HG03565 (cell line): ENCODE results near the gene WDFY2.

ENCODE experiments used
- ATAC-seq: cut with Tn5 transposase; IDR thresholded peaks from one replicate; pipeline ENCODE4 v1.9.1; 2021; ENCODE audit warnings: mild to moderate bottlenecking, moderate library complexity; ENCODE audit not compliant: unreplicated experiment

WDFY2 gene

DNA sequence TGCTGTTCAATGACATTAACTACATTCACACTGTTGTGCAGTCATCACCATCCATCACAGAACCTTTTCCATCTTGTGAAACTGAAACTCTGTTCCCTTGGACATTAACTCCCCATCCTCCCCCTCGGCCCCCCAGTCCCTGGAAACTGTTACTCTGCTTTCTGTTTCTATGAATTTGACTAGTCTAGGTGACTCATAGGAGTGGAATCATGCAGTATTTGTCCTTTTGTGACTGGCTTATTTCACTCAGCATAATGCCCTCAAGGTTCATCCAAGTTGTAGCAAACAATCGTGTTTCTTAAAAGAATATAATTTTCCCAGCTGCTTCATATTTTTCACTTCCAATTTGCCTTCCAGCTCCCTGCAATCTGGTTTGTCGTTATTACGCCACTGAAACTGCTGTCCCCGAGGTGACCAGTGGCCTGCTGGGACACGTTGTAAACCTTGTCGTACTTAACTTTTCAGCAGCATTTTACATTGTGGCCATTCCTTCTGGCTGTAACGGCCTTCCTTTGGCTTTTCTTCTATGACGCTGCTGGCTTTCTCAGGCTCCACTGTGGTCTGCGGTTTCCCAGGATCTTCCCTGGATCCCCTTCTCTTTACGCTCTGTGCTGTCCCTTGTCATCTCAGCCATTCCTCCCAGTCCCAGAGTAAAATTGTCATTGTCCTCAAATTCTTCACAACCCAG lies 145.7 kb downstream of the WDFY2 start:
- no peak for ATAC-seq

DNA sequence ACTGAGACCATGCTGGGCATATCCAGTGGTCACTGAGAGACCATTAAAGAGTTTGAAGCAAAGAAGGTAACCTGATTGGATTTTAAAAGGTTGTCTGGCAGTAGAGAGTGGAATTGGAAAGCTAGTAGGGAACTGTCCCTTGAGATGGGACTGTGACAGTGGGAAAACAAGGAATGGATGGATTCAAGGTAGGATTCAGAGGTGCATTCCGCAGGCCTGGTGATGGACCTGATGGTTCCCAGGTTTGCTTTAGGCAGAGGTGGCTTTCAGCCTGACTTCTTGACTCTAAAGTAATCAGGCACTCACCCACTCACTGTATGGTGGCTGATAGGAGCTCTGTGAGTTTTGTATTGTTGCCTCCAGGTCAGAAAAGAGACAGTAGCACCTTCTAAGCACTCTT lies 146.7 kb downstream of the WDFY2 start:
- no peak for ATAC-seq

DNA sequence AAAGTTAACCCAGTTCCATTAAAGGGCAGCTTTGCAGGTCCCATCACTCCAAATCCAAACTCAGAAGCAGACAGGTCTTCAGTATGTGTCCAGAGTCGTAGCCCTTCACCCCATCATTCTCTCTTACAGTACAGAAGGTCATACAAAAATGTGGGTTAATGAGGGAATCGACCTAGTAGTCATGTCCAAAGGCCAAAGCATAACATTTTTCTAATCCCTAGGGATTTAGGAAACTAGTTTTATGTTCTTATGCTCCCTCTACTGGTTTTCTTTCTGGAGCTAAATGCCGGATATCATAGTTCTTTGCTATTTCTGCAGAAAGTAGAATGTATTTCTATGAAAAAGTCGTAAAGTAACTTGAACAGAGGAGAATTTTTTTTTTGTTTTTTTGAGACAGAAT lies 147.5 kb downstream of the WDFY2 start:
- ATAC-seq: no peak

DNA sequence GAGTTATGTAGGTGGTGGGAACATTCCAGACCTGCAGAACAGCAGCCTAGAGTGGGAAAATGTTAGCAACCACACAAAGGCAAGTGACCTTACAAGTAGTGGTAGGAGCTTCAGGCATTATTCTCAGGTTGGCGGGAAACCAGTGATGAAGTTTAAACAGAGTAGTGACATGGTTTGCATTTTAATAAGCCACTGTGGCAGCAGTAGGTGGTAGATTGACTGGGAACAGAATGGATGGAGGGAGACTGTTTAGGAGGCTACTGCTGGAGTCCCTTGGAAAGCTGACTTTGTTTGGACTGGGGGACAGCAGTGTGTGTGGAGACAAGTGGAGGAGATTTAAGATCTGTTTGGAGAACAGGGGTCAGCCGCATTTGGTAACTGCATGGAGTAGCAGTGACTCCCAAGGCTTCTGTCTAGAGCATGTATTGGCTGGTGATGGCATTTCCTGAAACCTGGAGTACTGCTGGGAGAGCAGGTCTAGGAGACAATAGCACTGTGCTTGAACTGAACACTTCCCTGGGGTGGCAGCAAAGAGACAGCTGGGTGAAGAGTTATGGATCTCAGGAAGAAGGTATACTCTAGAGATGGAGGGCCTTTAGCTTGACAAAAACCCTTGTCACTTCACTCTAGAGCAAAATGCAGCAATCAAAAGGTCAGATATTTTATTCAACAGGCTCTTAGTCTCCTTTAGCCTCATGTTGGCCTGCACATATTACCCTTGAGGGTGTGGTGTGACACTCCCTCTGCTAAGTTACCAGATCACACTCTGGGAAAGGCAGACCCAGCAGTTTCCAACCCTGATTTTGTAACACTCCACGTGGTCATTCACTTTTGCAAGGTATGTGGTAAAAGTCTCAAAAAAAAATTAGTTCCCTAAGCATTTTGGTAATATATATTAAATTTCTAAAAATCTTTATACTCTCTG lies 149.4 kb downstream of the WDFY2 start:
- ATAC-seq: no peak

DNA sequence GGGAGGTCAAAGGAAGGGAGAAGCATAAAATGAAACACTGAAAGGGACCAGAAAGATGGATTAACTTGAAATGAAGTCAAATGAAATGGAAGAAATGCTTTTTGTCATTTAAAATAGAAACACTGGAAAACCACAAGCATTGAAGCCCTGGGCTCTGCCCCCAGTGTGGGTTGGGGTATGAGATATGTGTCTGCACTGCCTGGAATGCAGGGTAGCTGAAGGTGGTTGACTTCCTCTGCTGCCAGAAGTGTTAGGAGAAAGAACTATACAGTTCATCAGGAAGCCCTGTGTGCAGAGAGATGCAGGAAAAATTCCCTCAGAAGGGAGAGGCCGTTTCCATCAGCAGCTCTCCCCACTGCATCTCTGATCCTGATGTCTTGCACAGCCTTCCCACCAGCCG lies 150.5 kb downstream of the WDFY2 start:
- no peak for ATAC-seq

DNA sequence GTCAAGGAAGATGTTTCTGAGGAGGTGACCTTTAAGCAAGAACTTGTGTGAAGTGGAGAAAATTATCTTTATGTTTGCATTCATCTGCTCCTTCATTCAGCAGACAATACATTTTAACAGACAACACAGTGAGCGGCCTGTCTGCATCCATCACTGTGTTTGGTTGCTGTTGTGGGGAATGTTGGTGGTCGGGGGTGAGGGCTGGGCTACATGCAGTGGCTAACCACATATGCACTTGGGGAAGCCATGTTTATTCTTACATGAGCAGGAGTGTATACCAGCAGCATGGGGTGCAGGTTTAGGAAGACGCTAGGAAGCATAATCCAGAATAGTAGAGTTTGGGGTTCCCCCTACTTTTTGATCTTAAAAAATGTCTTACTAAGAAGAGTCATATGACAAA lies 153.3 kb downstream of the WDFY2 start:
- no peak for ATAC-seq

DNA sequence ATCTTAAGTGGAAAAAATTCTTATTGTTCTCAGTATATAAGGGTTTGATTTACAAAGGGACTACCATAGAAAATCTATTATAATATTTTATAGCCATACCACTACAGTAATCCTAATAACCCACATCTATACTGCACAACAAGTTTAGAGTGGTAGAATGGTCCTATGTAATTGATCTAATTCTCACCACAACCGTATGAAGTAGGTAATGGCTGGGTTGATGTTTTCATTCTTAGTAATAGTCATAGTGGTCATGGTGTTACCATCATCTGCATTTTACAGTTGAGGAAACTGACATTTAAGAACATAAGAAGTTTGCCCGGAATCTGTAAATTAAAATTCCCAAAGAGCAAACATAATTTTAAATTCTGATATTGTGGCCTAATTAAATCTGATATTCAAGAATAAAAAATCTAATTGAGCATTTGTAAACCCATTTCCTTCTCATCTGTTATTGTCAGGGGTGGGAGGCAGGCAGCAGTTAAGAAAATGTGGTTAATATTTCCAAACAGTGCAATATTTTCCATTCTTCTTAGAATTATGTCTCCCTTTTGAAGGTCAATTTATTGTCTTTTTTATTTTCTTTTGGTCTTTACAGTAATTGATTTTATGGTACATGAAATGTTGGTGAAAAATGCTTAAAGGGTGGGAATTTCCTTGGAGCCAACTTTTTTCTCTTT lies 154.1 kb downstream of the WDFY2 start:
- ATAC-seq: no peak

DNA sequence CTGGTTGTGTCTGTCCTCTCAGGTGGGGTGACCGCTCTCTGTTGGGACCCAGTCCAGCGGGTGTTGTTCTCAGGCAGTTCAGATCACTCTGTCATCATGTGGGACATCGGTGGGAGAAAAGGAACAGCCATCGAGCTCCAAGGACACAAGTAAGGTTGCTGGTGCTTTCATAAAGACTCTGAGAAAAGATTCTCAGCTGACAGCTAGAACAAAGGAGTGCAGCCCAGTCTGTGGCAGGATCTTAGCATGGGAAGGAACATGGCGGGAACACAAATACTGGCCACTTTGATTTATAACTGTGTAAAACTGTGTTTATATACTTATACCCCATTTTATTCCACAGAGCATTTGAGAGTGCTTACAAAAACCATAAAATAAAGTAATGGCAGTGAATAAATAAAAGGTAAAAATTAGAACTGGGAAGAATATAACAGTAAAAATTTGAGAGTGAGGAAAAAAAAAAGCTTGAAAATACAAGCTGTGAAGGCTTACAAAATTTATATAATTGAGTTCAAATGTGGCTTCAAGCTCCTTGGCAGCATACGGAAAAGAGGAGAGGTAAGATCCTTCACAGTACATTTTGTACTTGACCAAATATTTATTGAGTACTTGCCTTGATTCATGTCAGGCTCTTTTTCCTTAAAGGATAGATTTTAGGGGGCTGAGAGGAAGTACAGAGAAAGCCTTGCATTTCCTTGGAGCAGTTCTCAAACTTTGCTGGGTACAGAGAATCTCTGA lies 154.9 kb downstream of the WDFY2 start:
- ATAC-seq: no peak

DNA sequence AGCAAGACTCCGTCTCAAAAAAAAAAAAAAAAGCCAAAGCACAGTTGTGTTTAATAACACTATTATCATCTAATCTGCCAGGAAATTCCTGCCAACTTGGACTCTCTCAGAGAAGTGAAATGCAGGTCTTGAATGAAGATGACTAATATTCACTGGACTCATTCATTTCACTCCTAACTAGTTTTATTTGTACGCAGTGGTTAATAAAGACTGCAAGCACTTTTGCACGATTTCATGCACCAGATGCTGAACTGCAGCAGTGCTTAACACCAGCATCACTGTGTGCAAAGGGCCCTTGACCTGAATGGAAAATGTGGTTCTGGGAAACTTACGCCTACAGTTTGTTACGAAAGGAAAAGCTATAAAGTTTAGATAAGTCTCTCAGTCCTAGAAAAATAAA lies 156.4 kb downstream of the WDFY2 start:
- no peak for ATAC-seq

DNA sequence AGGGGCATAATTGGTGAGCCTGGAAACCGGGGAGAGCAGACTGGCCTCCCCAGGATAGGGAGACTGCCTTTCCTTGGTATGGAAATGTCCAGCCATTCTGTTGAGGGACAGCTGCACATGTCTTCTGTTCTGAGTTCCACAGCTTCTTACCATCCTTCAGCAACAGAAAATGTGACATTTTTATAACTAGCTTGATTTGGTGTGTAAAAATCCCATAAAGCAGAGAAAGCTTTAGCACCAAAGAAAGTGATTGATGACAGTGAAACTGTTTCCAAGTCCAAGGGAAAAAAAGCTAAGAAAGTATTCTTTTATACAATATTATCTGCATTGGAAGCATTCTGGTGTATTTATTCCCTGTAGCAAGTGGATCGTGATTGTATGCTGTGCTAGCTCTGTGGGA lies 157.8 kb downstream of the WDFY2 start:
- ATAC-seq: no peak

DNA sequence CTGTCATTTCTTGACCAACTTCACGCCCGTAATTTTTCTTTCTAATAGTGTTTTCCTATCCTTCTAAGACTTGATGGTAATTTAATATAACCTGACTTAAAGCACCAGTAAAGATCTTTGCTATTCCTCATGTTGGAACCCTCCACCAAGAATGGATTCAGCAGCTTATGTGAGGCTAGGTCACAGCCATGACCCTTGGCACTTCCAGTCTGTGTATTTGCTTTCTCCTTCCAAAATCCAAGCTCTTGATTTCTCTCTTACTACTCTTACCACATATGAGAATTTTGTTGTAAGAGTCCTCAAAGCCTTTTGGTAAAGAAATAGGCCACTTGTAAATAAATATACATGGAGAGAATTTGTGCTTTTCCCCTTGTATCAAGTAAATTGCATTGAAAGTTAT lies 158.3 kb downstream of the WDFY2 start:
- ATAC-seq: no peak

DNA sequence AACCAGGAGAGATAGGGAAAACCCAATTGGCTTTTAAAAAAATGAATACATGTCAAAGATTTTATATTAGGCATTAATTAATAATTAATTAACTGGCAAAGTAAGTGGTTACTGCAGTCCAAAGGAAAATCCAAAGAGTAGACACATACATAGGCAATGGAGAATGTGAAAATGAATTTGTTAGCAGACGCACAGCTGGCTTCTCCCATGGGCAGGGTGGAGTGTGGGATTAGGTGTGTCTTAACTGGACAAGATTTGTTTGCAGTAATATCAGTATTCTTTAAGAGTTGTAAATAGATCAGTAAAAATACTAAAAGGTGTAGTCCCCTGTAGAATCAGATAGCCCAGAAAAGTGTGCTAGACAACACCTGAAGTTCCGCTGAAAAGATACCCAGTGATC lies 161.0 kb downstream of the WDFY2 start:
- no peak for ATAC-seq

DNA sequence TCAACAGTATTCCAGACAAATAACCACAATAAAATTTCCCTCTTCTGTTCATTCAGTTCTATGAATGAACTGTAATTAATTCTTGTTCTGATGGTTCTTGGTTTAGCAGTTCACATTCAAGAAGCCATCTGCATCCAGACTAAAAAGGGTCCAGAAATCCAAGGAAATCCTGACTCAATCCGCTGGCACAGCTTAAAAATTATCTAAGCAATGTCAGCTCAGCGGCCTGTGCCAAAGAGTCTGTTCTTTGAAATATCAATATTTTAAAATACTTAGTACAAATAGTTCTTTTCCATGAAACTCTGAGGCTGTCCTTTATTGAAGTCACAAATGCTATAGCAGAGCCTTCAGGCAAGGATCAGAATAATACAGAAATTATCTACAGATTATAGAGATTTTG lies 162.5 kb downstream of the WDFY2 start:
- no peak for ATAC-seq

DNA sequence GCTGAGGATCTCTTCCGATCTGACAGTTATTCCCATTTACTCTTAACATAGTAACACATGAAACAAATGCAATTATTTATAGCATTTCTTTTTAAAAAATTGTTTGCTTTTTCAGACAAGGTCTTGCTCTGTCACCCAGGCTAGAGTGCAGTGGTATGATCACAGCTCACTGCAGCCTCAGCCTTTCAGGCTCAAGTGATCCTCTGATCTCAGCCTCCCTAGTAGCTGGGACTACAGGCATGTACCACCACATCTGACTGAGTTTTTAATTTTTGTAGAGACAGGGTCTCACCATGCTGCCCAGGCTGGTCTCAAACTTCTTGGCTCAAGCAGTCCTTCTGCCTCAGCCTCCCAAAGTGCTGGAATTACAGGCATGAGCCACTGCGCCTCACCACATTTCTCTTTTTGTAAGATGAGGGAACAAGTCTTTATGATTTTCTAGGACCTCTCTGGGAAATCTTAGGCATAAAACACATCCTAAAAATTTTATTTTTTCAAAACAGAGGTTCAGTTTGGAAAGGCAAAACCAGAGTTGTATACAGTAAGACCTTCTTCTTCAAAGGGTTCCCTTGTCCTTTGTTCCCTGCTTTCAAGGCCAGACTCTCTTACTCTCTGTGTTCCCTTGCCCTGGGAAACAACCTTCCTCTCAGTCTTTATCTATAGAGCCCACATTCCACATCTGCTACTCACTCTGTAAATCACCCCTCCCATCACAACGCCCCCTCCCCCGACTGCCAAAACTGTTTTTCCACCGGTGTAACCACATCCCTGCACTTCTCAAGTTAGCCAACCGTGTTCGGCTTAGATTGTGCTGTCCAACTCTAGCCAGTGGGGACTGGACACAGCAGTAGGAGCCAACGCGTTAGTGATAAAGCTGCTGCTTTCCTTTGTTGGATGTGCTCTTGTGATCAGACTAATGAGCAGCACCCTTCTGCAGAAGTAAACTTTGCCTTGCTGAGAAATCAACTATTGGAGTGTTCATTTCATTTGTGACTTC lies 163.5 kb downstream of the WDFY2 start:
- no peak for ATAC-seq

DNA sequence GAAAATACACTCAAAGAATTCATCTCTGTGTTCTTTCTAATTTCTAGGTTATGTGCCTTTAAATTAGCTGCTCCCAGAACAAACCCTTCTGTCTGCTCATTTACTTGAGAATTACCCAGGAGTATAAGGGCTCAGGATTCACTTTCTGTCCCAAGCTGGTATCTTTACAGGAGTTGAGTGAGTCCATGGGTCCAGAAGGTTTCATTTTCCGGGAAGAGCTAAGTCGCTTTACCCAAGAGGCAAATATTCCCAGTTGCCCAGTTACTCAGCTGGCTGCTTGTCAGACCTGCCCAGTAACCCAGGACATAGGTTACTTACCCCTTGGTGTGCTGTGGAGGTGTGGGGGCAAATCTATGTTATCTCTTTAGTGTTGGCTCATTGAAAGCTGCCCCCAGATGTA lies 172.4 kb downstream of the WDFY2 start:
- no peak for ATAC-seq

DNA sequence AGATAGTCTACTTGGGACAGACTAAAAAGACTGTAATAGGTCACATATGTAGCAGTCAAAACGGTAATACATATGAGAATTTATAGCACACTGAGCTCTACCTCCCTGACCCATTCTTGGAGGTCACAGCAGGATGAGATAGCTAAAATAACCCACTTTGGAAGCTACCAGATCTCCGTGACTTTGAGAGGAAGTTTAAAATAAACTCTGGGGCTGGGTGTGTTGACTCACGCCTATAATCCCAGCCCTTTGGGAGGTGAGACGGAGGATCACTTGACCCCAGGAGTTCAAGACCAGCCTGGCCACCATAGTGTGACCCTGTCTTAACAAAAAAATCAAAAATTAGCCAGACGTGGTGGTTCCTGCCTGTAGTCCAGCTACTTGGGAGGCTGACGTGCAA lies 174.4 kb downstream of the WDFY2 start:
- ATAC-seq: no peak

DNA sequence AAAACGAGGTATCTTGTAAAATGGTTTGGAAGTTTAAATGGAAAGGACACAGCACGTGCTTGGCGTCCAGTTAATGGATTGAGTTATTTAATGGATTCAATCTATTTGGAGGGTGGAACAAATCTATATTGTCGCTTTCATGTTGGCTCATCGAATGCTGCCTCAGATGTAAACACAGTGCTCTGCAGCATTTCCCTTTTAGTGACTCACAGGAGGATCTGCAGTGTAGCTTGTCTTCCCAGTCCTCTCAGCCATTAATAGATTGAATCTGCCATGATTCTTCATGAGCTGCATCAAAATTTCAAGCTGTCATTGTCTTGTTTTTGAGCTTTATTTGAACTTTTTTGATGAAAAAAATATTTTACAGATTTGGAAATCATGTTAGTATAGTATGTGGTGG lies 175.0 kb downstream of the WDFY2 start:
- no peak for ATAC-seq

DNA sequence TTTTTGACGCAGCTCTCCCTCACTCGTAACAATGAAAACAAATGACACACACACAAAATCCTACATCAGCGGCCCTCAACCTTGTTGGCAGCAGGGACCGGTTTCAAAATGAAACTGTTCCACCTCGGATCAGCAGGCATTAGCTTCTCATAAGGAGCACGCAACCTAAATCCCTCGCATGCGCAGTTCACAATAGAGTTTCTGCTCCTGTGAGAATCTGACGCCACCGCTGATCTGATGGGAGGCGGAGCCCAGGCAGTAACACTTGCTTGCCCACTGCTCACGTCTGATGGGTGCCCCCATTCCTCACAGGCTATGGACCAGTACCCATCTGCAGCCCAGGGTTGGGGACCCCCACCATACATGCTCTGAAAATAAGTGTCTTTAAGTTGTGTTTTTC lies 176.3 kb downstream of the WDFY2 start:
- no peak for ATAC-seq

DNA sequence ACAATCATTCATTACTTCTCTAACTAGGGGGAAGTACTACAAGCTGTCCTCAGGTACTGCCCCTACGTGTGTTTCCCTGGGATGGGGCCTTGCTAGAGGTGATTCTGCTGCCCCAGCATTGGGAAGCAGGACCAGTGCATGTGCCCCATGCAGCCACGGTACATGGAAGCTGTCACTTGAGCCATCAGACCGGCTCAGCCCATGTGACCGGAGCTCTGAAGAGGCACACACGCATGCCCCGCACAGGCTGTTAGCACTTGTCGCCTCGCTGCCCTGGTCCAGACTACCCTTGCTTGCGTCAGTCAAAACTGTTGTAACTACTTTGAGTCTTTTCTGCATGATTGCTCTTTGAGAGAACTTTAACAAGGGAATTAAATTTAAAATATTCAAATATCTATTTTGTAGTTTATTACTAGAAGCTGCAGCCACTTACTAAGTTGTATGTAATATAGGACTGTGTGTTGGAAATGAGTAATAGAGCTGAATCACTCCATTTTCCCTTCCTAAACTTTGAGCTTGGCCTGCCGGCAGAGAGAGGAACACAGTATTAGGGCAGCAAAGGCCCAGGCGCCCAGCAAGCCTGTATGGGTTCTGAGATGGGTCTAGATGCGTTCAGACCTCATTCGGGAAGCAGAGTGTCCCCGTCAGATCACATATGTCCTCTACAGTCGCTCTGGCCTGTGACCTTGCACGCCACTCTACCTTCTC lies 177.5 kb downstream of the WDFY2 start:
- no peak for ATAC-seq
